Measurements from ENCODE around the gene LRWD1.
"Not testable (repeated sequence)": the region's sequence is repeated elsewhere in the genome, so short reads cannot be mapped to it uniquely, and the experiment has no call there.

Gene LRWD1

GRCh38 chr7:102496861-102497260 lies 32.1 kb downstream of the LRWD1 start:
- not testable (repeated sequence) for DNase-seq (ENCODE audit: low read depth, low spot score)

- not testable (repeated sequence) for DNase-seq (ENCODE audit: low read depth, low spot score)
These were observed 32.5 kb downstream of the LRWD1 start for GRCh38 chr7:102497308-102497707.

DNA sequence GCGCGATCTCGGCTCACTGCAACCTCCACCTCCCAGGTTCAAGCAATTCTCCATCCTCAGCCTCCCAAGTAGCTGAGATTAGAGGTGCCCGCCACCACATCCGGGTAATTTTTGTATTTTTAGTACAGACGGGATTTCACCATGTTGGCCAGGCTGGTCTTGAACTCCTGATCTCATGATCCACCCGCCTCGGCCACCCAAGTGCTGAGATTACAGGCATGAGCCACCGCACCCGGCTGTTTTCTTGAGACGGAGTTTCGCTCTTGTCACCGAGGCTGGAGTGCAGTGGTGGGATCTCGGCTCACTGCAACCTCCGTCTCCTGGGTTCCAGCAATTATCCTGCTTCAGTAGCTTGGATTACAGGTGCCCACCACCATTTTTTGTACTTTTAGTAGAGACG lies 33.5 kb downstream of the LRWD1 start:
- DNase-seq (ENCODE audit: low read depth, low spot score) = not testable (repeated sequence)

DNA sequence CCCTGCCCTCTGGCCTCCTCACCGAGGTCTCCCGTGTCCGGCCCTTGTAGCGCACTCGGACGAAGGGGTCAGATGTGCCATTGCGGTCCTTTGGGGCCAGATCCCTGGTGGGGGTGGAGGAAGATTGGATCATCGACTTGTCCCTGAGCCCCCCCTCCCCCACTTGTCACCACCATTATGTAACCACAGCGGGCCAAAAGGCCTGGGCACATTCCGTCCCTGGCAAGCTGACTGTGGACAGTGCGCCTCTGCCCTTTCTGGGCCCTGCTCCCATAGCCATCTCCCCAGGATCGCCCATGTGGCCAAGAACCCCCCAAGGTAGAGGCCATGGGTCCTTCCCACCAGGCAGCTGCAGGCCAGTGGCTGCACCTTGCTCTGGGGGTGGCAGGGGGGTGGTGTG lies 38.4 kb downstream of the LRWD1 start:
- DNase-seq (ENCODE audit: low read depth, low spot score) = not testable (repeated sequence)

- DNase-seq (ENCODE audit: low read depth, low spot score) = not testable (repeated sequence)
These were observed 40.8 kb downstream of the LRWD1 start for GRCh38 chr7:102505298-102506185.

GRCh38 chr7:102507410-102508088 lies 42.8 kb downstream of the LRWD1 start:
- DNase-seq (ENCODE audit: low read depth, low spot score) = not testable (repeated sequence)

DNA sequence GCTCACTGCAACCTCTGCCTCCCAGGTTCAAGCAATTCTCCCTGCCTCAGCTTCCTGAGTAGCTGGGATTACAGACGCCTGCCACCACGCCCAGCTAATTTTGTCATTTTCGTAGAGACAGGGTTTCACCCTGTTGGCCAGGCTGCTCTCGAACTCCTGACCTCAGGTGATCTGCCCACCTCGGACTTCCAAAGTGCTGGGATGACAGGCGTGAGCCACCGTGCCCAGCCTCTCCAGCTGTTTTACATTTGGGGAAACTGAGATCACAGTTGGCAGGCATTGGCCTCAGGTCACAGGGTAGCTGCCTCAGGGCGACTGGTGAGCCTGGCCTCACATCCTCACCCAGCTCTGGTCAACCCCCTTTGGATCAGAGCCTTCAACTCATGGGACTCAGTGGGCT lies 45.8 kb downstream of the LRWD1 start:
- not testable (repeated sequence) for DNase-seq (ENCODE audit: low read depth, low spot score)

DNA sequence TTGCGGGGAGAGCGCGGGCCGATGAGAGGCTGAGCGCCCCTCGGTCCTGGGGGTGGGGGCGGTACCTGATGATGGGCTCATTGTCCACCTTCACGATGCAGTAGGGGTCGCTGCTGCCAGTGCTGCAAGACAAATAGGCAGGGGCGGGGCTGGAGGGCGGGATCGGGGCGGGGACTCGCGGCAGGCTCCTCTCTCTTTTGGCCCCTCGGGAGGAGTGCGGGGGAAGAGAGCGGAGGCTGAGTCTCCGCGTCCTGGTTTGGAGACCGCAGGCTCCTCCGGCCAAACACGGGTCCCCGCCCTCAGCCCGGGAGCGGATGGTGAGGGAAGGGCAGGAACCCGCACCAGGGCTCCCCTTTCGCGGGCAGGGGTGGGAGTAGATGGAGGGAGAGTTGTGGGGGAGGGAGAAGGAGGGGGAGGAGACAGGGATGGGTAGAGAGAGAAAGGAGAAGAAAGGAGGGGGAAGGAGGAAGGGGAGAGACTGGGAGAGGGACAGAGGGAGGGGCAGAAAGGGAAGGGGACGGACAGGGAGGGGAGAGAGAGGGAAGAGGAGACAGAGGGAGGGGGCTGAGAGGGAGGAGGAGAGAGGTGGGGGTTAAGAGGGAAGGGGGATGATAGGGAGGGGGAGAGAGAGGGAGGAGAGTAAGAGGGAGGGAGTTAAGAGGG lies 47.2 kb downstream of the LRWD1 start:
- DNase-seq (ENCODE audit: low read depth, low spot score) = not testable (repeated sequence)

GRCh38 chr7:102512642-102513221 lies 47.9 kb downstream of the LRWD1 start:
- peak; percentile 30 for DNase-seq (ENCODE audit: low read depth, low spot score)

DNA sequence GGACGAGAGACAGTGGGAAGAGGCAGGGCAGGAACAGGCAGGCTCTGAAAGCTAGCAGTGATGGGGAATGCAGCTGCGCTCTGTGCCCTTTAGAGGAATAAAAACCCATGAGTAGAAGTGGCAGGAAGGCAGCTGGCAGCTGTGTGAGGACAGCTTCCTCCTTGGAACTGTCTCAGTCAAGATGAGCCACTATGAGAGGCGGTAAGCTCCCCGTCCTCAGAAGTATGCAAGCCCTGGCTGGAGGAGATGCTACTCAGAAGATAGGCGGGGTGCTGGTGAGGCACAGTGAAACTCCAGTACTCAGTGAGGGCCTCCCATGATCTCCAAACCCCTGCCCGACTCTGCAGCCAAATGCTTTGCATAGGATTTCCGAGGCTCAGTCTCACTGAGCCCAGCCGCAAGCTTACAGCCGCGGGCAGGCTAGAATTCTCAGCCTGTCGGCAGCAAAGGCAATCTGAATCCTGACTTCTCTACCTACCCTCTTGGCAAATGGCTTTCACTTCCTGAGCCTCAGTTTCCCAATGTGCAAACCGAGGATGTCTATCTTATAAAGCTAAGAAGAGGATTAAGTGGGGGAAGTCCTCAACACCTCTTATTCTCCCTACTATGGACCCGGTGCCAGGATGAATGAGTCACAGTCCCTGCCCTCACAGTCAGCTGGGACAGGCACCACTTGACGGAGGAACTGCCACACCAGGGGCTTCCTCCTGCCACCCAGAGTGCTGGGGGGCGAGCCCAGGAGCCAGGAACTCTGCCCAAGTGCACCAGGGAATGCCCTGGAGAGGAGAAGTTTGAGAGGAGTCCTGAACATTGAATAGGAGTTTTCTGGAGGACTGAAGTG lies 50.3 kb downstream of the LRWD1 start:
- DNase-seq (ENCODE audit: low read depth, low spot score) = not testable (repeated sequence)

DNA sequence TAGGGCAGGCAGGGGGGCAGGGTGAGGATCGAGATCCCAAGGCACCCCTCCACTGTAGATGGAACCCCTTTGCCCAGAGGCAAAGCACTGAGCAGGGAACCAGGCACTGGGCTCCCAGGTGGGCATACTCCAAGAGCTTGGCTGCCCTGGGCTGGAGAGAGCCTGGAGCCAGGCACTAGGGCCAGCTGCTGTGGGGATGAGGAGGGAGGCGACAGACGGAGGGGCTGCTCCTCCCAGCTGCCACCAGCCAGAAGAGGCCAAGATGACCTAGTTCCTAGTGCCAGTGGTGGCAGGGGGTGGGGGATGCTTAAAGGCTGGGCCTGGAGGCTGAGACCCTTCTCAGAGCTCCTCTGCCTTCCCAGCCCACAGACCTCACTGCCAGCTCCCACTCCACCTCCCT lies 51.1 kb downstream of the LRWD1 start:
- not testable (repeated sequence) for DNase-seq (ENCODE audit: low read depth, low spot score)

DNA sequence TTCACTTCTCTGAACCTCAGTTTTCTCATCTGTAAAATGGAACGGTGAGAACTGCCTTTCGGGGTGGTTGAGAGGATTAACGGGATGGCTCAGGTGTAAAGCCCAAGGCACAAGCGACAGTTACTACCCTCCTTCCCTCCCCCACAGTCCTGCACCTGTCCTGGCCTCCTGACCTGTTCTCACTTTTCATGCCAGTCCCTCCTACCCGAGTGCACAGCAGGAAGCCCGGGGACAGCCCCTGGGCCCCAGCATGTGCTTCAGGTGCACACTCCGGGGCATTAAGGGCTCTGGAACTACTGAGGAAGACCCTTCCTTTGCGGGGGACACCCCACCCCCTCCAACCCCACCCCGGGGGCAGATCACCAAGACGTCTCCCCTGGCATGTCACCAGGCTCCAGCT lies 52.2 kb downstream of the LRWD1 start:
- not testable (repeated sequence) for DNase-seq (ENCODE audit: low read depth, low spot score)

DNA sequence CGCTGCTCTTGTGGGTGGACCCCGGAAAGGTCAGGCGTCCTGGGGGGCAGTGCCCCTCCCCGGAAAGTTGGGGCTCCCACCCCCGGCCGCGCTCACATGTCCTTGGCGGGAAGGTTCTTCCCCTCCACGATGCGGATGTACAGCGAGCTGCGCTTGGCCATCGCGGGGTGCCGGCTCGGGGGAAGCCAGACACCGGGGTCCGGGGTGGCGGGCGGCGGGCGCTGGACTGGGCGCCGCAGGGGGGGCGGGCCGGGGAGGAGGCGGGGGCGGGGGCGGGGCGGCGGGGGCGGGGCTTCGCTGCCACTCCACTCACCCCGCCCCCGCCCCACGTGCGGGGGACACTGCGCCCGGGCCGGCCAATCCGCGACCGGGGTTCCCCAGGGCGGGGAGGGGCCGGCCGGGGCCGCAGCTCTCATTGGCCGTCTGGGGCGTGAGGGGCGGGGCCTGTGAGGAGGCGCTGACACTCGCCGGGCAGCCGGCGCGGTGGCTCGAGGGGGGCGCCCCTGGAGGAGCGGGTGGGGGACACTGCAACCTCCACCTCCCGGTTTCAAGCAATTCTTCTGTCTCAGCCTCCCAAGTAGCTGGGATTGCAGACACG lies 52.9 kb downstream of the LRWD1 start, which contains the start of gene RASA4B:
RASA4B (minus strand) TSS at position 228 of the 598 bp plus-strand sequence; CDS start at position 161, 67 bp downstream.
- DNase-seq (ENCODE audit: low read depth, low spot score) = not testable (repeated sequence)

GRCh38 chr7:102520797-102521196 lies 56.0 kb downstream of the LRWD1 start:
- DNase-seq (ENCODE audit: low read depth, low spot score) = not testable (repeated sequence)

Measured in iPS DF 19.7 (cell line).